HG03354 (cell line): ENCODE data around the gene WNT7A.

Source experiments
- ATAC-seq: cut with Tn5 transposase; IDR thresholded peaks from one replicate; pipeline ENCODE4 v1.9.1; 2021; ENCODE audit warnings: mild to moderate bottlenecking; ENCODE audit not compliant: unreplicated experiment, poor library complexity, severe bottlenecking

WNT7A gene

GRCh38 chr3:13850161-13850945, 29.5 kb downstream of the WNT7A start:
- ATAC-seq, result no peak

GRCh38 chr3:13849018-13849417, 30.9 kb downstream of the WNT7A start:
- ATAC-seq, result no peak

- no peak for ATAC-seq
Observed at GRCh38 chr3:13846716-13847570, 32.9 kb downstream of the WNT7A start.

- ATAC-seq, result no peak
Observed at GRCh38 chr3:13846238-13846637, 33.6 kb downstream of the WNT7A start.

GRCh38 chr3:13845806-13846205, 34.1 kb downstream of the WNT7A start:
- ATAC-seq, result no peak

GRCh38 chr3:13844911-13845310, 35.0 kb downstream of the WNT7A start:
- ATAC-seq, result no peak

GRCh38 chr3:13844286-13844685, 35.6 kb downstream of the WNT7A start:
- ATAC-seq, result no peak

GRCh38 chr3:13843351-13843750, 36.5 kb downstream of the WNT7A start:
- no peak for ATAC-seq

GRCh38 chr3:13842226-13842625, 37.6 kb downstream of the WNT7A start:
- no peak for ATAC-seq

- no peak for ATAC-seq
Observed at GRCh38 chr3:13841826-13842225, 38.0 kb downstream of the WNT7A start.

- no peak for ATAC-seq
Observed at GRCh38 chr3:13841141-13841540, 38.7 kb downstream of the WNT7A start.

GRCh38 chr3:13840456-13840855, 39.4 kb downstream of the WNT7A start:
- ATAC-seq, result no peak

GRCh38 chr3:13839726-13840340, 40.0 kb downstream of the WNT7A start:
- ATAC-seq, result no peak

GRCh38 chr3:13839253-13839652, 40.6 kb downstream of the WNT7A start:
- no peak for ATAC-seq

- ATAC-seq, result no peak
Observed at GRCh38 chr3:13838421-13838820, 41.5 kb downstream of the WNT7A start.

- no peak for ATAC-seq
Observed at GRCh38 chr3:13837751-13838150, 42.1 kb downstream of the WNT7A start.

- no peak for ATAC-seq
Observed at GRCh38 chr3:13836658-13837587, 42.9 kb downstream of the WNT7A start.

GRCh38 chr3:13835246-13835645, 44.6 kb downstream of the WNT7A start:
- ATAC-seq, result no peak

GRCh38 chr3:13834258-13835035, 45.4 kb downstream of the WNT7A start:
- ATAC-seq, result no peak
